ENCODE data around the gene TFDP2.

Gene TFDP2

DNA sequence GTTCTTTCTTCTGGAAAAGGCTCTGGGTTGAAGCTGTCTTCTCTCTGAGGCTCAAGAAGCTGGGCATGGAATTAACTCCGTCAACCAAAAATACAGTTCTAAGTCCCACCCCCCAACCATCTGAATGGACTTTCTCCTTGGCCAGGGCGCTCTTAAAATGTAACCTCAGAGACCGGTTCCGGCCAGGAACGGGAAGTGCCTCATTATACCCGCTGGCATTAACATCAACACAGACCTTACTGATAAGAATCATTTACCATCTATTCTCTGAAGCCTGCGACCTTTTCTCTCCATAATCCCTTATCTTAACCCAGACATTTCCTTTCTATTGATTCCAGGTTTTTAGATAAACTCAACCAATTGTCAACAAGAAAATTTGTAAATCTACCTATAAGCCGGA is 208.3 kb downstream of the TFDP2 start (continued):
- TF ChIP-seq ZFP30 (CRISPR knock-in tag; IDR thresholded peaks at IDR 0.05) = no peak
- no peak for TF ChIP-seq ZNF70 (CRISPR knock-in tag; IDR thresholded peaks at IDR 0.05)
- TF ChIP-seq ZNF565 (CRISPR knock-in tag; conservative IDR thresholded peaks at IDR 0.05; ENCODE audit: low read depth) = no peak

DNA sequence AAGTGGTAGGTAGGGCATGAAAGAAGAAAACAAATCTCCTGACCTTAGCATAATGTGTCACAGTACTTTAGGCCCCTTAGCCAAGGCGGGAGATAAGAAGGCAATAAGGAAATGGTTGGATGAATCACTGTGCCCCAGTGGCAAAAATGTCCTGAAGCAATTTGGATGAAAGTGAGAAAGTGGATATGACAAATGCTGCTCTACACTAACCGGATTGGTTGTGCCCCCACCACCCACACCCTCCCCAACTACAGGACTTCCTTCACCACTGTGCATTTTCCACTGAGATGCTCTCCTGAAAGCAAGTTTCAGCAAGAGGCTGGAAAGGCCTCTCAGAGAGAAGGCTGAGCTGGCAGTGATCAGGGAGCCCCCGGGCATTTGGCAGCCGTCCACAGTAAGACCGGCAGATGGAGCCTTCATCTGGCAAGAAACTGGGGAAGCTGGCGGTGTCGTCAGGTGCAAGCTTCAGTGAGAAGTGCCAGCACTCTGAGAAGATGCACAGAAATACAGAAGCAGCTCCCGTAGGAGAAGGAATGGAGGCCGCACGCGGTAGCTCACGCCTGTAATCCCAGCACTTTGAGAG is 209.1 kb downstream of the TFDP2 start:
- no peak for TF ChIP-seq CSDC2 (CRISPR knock-in tag; IDR thresholded peaks at IDR 0.05)
- TF ChIP-seq, protein P1, sequence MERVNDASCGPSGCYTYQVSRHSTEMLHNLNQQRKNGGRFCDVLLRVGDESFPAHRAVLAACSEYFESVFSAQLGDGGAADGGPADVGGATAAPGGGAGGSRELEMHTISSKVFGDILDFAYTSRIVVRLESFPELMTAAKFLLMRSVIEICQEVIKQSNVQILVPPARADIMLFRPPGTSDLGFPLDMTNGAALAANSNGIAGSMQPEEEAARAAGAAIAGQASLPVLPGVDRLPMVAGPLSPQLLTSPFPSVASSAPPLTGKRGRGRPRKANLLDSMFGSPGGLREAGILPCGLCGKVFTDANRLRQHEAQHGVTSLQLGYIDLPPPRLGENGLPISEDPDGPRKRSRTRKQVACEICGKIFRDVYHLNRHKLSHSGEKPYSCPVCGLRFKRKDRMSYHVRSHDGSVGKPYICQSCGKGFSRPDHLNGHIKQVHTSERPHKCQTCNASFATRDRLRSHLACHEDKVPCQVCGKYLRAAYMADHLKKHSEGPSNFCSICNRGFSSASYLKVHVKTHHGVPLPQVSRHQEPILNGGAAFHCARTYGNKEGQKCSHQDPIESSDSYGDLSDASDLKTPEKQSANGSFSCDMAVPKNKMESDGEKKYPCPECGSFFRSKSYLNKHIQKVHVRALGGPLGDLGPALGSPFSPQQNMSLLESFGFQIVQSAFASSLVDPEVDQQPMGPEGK (CRISPR knock-in tag; IDR thresholded peaks at IDR 0.05; ENCODE audit: borderline replicate concordance) = peak; percentile 71; the same call in 1 of the 2 replicates
- no peak for TF ChIP-seq OSR1 (CRISPR knock-in tag; IDR thresholded peaks at IDR 0.05)
- TF ChIP-seq TCF4 (CRISPR knock-in tag; IDR thresholded peaks at IDR 0.05; ENCODE audit: borderline replicate concordance) = peak; percentile 40; the same call in 1 of the 2 replicates
- 0 out of 2 replicates have a peak, but pooled peaks have one; percentile 7 for TF ChIP-seq SNAI2 (CRISPR knock-in tag; IDR thresholded peaks at IDR 0.05)
- TF ChIP-seq ISL1 (CRISPR knock-in tag; IDR thresholded peaks at IDR 0.05) = 0 out of 2 replicates have a peak, but pooled peaks have one; percentile 15
- 0 out of 2 replicates have a peak, but pooled peaks have one; percentile 11 for TF ChIP-seq ZNF8 (CRISPR knock-in tag; IDR thresholded peaks at IDR 0.05)
- TF ChIP-seq ZFP3 (CRISPR knock-in tag; IDR thresholded peaks at IDR 0.05) = no peak
- TF ChIP-seq ZC3H10 (CRISPR knock-in tag; IDR thresholded peaks at IDR 0.05) = no peak
- TF ChIP-seq ZNF565 (CRISPR knock-in tag; conservative IDR thresholded peaks at IDR 0.05; ENCODE audit: low read depth) = no peak
- TF ChIP-seq, protein P2, sequence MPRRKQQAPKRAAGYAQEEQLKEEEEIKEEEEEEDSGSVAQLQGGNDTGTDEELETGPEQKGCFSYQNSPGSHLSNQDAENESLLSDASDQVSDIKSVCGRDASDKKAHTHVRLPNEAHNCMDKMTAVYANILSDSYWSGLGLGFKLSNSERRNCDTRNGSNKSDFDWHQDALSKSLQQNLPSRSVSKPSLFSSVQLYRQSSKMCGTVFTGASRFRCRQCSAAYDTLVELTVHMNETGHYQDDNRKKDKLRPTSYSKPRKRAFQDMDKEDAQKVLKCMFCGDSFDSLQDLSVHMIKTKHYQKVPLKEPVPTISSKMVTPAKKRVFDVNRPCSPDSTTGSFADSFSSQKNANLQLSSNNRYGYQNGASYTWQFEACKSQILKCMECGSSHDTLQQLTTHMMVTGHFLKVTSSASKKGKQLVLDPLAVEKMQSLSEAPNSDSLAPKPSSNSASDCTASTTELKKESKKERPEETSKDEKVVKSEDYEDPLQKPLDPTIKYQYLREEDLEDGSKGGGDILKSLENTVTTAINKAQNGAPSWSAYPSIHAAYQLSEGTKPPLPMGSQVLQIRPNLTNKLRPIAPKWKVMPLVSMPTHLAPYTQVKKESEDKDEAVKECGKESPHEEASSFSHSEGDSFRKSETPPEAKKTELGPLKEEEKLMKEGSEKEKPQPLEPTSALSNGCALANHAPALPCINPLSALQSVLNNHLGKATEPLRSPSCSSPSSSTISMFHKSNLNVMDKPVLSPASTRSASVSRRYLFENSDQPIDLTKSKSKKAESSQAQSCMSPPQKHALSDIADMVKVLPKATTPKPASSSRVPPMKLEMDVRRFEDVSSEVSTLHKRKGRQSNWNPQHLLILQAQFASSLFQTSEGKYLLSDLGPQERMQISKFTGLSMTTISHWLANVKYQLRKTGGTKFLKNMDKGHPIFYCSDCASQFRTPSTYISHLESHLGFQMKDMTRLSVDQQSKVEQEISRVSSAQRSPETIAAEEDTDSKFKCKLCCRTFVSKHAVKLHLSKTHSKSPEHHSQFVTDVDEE (CRISPR knock-in tag; IDR thresholded peaks at IDR 0.05) = no peak
- no peak for TF ChIP-seq ESRRG (CRISPR knock-in tag; IDR thresholded peaks at IDR 0.05)
- TF ChIP-seq, protein P3, sequence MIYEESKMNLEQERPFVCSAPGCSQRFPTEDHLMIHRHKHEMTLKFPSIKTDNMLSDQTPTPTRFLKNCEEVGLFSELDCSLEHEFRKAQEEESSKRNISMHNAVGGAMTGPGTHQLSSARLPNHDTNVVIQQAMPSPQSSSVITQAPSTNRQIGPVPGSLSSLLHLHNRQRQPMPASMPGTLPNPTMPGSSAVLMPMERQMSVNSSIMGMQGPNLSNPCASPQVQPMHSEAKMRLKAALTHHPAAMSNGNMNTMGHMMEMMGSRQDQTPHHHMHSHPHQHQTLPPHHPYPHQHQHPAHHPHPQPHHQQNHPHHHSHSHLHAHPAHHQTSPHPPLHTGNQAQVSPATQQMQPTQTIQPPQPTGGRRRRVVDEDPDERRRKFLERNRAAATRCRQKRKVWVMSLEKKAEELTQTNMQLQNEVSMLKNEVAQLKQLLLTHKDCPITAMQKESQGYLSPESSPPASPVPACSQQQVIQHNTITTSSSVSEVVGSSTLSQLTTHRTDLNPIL (CRISPR knock-in tag; IDR thresholded peaks at IDR 0.05; ENCODE audit: low read depth) = 0 out of 2 replicates have a peak, but pooled peaks have one; percentile 14
- TF ChIP-seq RARB (CRISPR knock-in tag; IDR thresholded peaks at IDR 0.05) = no peak
- TF ChIP-seq TOX (CRISPR knock-in tag; IDR thresholded peaks at IDR 0.05; ENCODE audit: borderline replicate concordance) = no peak
- TF ChIP-seq, protein P4, sequence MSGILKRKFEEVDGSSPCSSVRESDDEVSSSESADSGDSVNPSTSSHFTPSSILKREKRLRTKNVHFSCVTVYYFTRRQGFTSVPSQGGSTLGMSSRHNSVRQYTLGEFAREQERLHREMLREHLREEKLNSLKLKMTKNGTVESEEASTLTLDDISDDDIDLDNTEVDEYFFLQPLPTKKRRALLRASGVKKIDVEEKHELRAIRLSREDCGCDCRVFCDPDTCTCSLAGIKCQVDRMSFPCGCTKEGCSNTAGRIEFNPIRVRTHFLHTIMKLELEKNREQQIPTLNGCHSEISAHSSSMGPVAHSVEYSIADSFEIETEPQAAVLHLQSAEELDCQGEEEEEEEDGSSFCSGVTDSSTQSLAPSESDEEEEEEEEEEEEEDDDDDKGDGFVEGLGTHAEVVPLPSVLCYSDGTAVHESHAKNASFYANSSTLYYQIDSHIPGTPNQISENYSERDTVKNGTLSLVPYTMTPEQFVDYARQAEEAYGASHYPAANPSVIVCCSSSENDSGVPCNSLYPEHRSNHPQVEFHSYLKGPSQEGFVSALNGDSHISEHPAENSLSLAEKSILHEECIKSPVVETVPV (CRISPR knock-in tag; IDR thresholded peaks at IDR 0.05) = no peak
- TF ChIP-seq BACH2 (CRISPR knock-in tag; IDR thresholded peaks at IDR 0.05; ENCODE audit: borderline replicate concordance) = no peak
- no peak for TF ChIP-seq ARNTL (CRISPR knock-in tag; IDR thresholded peaks at IDR 0.05; ENCODE audit: borderline replicate concordance, low read depth)
- no peak for TF ChIP-seq ZFP30 (CRISPR knock-in tag; IDR thresholded peaks at IDR 0.05)
- TF ChIP-seq PPARA (CRISPR knock-in tag; IDR thresholded peaks at IDR 0.05; ENCODE audit: borderline replicate concordance) = no peak
- TF ChIP-seq, protein P5, sequence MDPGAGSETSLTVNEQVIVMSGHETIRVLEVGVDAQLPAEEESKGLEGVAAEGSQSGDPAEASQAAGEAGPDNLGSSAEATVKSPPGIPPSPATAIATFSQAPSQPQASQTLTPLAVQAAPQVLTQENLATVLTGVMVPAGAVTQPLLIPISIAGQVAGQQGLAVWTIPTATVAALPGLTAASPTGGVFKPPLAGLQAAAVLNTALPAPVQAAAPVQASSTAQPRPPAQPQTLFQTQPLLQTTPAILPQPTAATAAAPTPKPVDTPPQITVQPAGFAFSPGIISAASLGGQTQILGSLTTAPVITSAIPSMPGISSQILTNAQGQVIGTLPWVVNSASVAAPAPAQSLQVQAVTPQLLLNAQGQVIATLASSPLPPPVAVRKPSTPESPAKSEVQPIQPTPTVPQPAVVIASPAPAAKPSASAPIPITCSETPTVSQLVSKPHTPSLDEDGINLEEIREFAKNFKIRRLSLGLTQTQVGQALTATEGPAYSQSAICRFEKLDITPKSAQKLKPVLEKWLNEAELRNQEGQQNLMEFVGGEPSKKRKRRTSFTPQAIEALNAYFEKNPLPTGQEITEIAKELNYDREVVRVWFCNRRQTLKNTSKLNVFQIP (CRISPR knock-in tag; IDR thresholded peaks at IDR 0.05; ENCODE audit: borderline replicate concordance, low read depth) = no peak
- TF ChIP-seq GLIS3 (CRISPR knock-in tag; IDR thresholded peaks at IDR 0.05) = no peak
- no peak for TF ChIP-seq ZNF70 (CRISPR knock-in tag; IDR thresholded peaks at IDR 0.05)
- peak; percentile 82 for ATAC-seq
